ENCODE data around the gene TMEM69. TPM values are rescaled to one million over a fixed set of nuclear protein-coding genes. Genes with fewer than 3 reads are reported as not detected.
"Not testable (repeated sequence)": the region's sequence is repeated elsewhere in the genome, so short reads cannot be mapped to it uniquely, and the experiment has no call there.

TMEM69 gene
- total RNA-seq, 1 donor from 2014 or later, result 54.5 TPM

DNA sequence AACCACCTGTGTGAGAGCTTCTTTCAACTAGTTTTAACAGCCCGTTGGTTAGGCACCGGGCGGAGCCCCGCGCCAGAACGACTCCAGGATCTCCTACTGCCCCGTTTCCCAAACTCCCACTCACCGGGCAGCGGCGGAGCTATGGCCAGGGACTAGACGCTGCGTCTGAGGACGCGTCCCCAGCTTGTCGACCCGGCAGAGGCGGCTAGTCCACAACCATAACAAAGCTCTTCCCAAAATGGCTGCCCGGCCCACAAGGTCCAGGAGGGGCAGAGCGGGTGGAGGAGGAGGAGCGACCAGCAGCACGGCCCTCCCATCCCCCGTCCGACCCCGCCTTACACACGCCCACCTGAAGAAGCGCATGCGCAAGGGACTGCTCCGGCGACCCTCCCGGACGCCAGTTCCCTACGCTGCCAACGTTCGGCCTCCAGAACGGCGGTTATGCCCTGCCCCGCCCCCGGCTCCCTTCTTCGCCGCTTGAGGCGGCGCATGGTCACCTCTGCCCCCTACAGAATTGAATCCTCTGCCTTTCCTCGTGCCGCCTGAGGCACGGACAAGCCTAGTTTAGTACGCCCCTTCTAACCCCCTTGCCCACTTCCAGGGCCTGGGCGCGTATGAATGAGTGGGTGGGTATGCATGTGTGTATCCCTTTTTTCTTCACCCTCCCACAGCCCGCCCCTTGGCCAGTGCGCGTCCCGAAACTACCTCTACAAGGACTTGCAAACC is 1.5 kb upstream of the TMEM69 start, which contains the start of gene GPBP1L1:
GPBP1L1 (minus strand) TSS at position 246 of the 726 bp plus-strand sequence. CDS start 27,446 bp downstream, outside the sequence.
- peak within 1 kb of the TSS; percentile 93 for H3K4me3 ChIP-seq (ENCODE audit: low read depth, low read length)
- DNase-seq (ENCODE audit: low read depth), result peak; percentile 52
- TF ChIP-seq CTCF (conservative IDR thresholded peaks at IDR 0.05; ENCODE audit: low read depth, low read length), result no peak

DNA sequence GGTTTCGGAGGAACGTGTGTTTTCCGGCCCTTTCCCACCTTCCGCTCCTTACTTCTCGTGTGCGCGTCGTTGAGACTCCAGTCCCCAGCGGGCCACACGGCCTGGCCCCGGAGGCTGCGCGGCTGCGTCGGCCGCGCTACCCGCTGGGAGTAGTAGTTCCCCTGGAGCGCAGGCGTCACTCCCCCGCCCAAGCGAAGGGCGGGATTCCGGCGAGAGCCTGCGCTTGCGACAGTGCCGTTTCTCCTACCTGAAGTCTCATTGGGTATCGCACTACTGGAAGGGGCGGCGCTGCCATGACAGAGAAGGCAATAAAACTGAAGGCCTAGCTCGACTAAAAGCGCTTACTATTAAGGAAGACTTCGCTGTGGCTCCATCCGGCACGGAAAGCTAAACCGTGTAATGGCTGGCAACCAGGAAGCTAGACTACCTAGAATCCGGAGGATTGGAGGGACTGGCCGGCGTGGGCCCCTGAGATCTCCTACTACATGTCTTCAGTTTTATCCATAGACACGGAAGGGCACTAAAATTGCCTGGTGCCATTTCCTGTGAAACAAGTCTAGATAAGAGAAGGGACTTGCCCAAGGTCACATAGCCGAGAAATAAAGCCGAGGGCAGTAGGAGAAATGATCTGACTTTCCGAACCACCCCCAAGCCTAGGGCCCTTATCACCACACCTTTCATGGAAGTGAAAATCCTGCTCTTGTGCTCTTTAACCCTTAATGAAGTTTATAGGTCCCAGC is 797 bp upstream of the TMEM69 start:
- TF ChIP-seq CTCF (conservative IDR thresholded peaks at IDR 0.05; ENCODE audit: low read depth, low read length), result no peak
- H3K4me3 ChIP-seq (ENCODE audit: low read depth, low read length), result peak overlapping the region; percentile 93
- DNase-seq (ENCODE audit: low read depth), result peak; percentile 90

DNA sequence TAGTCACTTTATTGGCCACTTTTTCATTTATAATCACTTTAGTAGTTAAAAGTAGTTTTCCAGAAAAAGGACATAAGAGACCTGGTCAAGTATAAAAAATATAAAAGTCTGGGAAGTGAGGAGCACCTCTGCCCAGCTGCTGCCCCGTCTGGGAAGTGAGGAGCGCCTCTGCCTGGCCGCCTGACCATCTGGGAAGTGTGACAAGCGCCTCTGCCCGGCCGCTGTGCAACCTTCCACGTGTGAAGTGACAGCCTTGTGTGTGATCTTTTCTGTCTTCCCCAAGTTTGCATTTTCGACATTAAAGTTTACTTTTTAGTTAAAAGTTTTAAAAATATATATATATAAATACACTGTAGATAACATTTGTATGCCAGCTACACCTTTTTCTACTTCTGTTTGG is 5.8 kb downstream of the TMEM69 start:
- not testable (repeated sequence) for H3K4me3 ChIP-seq (ENCODE audit: low read depth, low read length); DNase-seq (ENCODE audit: low read depth)

DNA sequence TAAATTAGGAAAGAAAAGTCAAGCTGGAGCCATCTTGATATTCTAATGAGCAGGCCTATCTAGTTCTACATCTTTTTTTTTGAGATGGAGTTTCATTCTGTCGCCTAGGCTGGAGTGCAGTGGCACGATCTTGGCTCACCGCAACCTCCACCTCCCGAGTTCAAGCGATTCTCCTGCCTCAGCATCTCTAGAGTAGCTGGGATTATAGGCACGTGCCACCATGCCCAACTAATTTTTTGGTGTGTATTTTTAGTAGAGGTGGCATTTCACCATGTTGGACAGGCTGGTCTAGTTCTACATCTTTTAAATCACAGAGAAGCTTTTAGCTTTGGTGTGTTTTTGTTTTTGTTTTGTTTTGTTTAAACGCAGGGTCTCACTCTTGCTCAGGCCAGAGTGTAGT is 6.8 kb downstream of the TMEM69 start:
- no peak overlapping the region for H3K4me3 ChIP-seq (ENCODE audit: low read depth, low read length)
- no peak for DNase-seq (ENCODE audit: low read depth)
- no peak for TF ChIP-seq CTCF (conservative IDR thresholded peaks at IDR 0.05; ENCODE audit: low read depth, low read length)

- H3K4me3 ChIP-seq (ENCODE audit: low read depth, low read length), result no peak overlapping the region
- no peak for TF ChIP-seq CTCF (conservative IDR thresholded peaks at IDR 0.05; ENCODE audit: low read depth, low read length)
- DNase-seq (ENCODE audit: low read depth), result no peak
Measured at GRCh38 chr1:45704637-45705036, 16.7 kb downstream of the TMEM69 start.

DNA sequence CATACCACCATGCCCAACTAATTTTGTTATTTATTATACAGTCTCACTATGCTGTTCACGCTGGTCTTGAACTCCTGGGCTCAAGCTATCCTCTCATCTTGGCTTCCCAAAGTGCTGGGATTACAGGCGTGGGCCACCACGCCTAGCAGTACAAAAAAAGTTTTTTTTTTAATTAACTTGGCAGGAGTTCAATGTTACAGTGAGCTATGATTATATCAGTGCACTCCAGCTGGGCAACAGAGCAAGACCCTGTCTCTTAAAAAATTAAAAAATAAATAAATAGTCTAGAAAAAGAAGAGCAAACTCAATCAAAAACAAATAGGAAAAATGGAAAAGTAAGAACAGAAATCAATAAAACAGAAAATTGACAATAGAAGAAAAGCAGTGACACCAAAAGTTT is 25.7 kb downstream of the TMEM69 start:
- no peak for DNase-seq (ENCODE audit: low read depth)
- H3K4me3 ChIP-seq (ENCODE audit: low read depth, low read length), result no peak overlapping the region
- no peak for TF ChIP-seq CTCF (conservative IDR thresholded peaks at IDR 0.05; ENCODE audit: low read depth, low read length)

GRCh38 chr1:45716700-45717099 is 28.7 kb downstream of the TMEM69 start:
- DNase-seq (ENCODE audit: low read depth), result no peak
- TF ChIP-seq CTCF (conservative IDR thresholded peaks at IDR 0.05; ENCODE audit: low read depth, low read length), result no peak
- no peak overlapping the region for H3K4me3 ChIP-seq (ENCODE audit: low read depth, low read length)

DNA sequence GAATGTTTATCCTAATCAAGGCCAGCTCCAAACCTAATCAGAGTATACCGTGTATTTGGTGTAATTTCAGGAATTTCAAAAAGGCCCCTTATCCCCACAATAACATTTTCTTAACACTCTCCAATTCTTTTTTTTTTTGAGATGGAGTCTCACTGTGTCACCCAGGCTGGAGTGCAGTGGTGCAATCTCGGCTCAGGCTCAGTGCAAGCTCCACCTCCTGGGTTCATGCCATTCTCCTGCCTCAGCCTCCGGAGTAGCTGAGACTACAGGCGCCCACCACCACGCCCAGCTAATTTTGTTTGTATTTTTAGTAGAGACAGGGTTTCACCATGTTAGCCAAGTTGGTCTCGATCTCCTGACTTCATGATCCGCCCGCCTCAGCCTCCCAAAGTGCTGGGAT is 29.4 kb downstream of the TMEM69 start:
- H3K4me3 ChIP-seq (ENCODE audit: low read depth, low read length); DNase-seq (ENCODE audit: low read depth): not testable (repeated sequence)
